Stimulated activated memory B cell treated with anti-CD40 and anti-IgM and Interleukin-4, amounts not matched to agents 10 μg/mL and 1 μg/mL and 100 μg/mL, for 72 hours (primary cell): ENCODE measurements around the gene GINS2.
A peak's percentile ranks its signal among the peaks of the same experiment; 100 is the strongest.

Experiments used
- ATAC-seq: fragments of 150-1000 bp; cut with Tn5 transposase; 2 replicates; pipeline ENCODE4 v1.10.0; 2021
- H3K27ac Mint-ChIP-seq: one replicate; pipeline ENCODE4 v1.8.0; 2022; ENCODE audit warnings: mild to moderate bottlenecking, mixed read lengths
- H3K27me3 Mint-ChIP-seq: one replicate; pipeline ENCODE4 v1.8.0; 2022; ENCODE audit warnings: mixed read lengths
- H3K36me3 Mint-ChIP-seq: one replicate; pipeline ENCODE4 v1.8.0; 2022; ENCODE audit warnings: mixed read lengths
- H3K4me1 Mint-ChIP-seq: one replicate; pipeline ENCODE4 v1.8.0; 2022; ENCODE audit warnings: mixed read lengths
- H3K4me3 Mint-ChIP-seq: one replicate; pipeline ENCODE4 v1.8.0; 2022; ENCODE audit warnings: mild to moderate bottlenecking, moderate library complexity, mixed read lengths
- H3K9me3 Mint-ChIP-seq: one replicate; pipeline ENCODE4 v1.8.0; 2022; ENCODE audit warnings: mixed read lengths

Gene GINS2

DNA sequence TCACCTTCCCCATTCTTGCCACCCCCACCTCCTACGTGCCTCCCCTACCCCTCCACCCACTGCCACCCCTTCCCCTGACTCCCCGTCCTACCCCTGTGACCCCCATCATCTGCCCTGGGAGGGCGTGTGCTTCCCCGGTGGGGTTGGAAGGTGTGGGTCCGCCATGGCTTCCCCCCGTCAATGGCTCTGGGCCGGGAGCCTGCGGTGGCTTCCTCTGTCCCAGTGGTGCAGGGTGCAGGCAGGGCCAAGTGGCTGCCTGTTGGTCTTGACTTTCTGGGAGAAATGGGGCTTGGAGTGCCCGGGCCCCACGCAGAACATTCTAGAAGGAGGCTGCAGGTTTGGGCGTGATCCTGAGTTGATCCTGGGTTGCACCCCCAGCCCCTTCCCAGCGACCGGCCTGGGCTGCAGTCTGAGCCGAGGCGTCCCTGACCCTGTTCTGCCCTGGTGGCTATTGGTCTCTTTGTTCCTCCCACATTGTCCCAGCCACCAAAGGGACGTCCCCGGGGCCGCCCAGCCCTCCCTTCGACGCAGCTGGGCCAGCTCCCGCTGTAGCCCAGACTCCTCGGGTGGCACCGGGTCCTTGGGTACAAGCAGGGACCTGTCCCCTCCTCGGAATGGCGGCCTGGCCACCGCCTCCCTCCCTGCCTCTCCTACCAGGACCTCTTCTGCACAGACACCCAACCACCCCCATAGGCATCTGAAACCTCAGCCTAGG is 49.9 kb downstream of the GINS2 start:
- no peaks in the 10 kb centered on the region for H3K27me3 Mint-ChIP-seq
- H3K9me3 Mint-ChIP-seq, result no peaks in the 10 kb centered on the region
- peaks cover 33% of the 10 kb centered on the region for H3K4me1 Mint-ChIP-seq
- peaks cover 6% of the 10 kb centered on the region for H3K36me3 Mint-ChIP-seq
- H3K27ac Mint-ChIP-seq, result peak overlapping the region; percentile 18
- no peak overlapping the region for H3K4me3 Mint-ChIP-seq
- ATAC-seq, result peak; percentile 10

DNA sequence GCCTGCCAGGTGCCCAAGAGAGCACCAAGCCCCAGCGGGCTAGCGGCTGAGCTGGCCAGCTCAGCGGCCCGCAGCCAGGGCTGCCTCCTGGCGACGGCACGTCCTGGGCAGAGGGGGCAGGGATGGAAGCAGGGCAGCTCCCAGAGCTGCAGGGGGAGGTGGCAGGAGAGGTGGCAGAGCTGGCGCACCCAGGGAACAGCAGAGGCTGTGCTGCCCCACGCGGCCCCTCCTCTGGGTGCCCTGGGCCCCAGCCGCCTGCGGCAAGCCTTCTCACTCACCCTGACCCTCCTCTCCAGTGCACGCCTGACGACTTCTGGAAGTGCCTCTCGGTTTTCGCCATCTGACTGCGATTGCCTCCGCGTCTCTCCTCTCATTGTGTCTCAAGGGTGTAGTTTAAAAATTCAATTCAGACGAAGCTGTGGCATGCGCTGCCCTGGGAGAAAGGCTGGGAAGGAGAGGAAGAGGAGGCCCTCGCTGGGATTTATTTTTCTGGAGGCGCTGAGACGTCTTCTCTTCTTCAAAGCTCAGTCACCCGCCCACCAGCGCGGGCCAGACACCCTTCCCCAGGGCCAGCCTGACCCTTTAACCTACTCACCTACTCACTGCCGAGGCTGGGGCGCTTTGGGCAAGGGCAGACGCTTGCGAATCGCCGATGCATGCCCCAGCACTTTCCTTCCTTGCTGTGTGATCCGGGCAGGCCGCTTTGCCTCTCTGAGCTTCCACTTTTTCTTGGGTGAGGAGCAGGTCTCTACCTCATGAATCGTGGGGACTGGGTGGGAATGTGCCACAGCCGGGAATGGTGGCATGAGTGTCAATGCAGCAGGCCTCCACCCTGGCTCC is 50.7 kb downstream of the GINS2 start:
- Mint-ChIP-seq H3K9me3 (no peaks in the 10 kb centered on the region), H3K4me3 (peak overlapping the region; percentile 18), H3K27ac (peak overlapping the region; percentile 18), H3K4me1 (peaks cover 33% of the 10 kb centered on the region), H3K36me3 (peaks cover 6% of the 10 kb centered on the region), H3K27me3 (no peaks in the 10 kb centered on the region)
- no peak for ATAC-seq

DNA sequence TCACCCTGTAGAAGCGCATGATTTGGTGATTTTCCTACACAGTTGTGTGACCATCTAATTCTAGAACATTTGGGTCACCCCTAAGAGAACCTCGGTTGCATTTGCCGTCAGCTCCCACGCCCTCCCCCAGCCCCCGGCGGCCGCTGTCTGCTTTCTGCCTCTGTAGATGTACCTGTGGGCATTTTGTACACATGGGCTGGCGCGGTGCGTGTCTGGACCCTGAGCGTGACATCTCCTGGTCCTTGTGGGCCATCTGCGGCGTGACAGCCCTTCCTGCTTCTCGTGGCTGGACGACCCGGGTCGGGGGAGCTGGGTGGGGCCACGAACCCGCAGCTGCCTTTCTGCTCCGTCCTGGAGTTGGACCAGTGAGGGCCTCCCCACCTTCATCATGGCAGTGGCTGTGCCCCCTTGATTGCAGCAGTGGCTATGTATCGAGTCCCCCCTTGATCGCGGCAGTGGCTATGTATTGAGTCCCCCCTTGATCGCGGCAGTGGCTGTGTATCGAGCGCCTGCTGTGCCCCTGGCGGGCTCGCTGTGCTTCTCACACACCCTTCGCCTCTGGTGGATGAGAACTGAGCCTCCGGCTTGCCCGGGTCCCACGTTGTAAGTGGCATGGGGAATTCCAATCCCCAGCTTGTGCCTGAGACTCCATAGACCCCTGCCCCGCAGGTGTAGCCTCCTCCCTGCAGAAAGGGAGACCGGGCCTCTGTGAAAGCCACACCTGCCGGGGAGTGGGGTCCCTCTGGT is 51.5 kb downstream of the GINS2 start:
- peaks cover 33% of the 10 kb centered on the region for H3K4me1 Mint-ChIP-seq

DNA sequence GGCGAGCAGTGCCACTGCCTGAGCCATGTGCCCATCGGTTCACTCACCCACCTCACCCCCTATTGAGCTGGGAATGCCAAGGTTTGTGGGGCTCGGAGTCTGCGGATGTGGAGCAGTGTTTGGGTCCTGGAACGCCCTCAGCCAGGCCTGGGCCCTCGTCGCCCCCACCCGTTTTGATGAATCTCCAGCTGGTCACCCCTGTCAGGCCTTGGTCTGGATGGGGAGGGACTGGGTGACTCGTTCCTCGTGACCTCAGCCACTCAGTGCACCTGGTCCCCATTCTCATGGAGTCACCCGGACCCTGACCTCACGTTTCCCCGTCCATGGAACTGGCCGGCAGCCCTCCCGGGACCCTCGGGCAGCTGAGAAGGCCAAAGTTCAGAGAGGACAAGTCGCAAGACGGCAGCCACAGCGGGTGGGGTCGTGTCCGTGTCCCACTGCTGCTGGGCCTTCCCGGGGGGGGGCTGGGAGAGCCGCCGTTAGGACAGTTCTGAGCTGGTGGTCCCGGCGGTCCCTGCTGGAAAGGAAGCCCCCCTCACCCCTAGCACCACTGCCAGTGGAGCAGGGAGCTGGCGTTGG is 52.4 kb downstream of the GINS2 start:
- peaks cover 5% of the 10 kb centered on the region for H3K36me3 Mint-ChIP-seq
- ATAC-seq, result no peak
- no peak overlapping the region for H3K4me3 Mint-ChIP-seq
- H3K27ac Mint-ChIP-seq, result no peak overlapping the region
- no peaks in the 10 kb centered on the region for H3K9me3 Mint-ChIP-seq
- H3K4me1 Mint-ChIP-seq, result peaks cover 32% of the 10 kb centered on the region
- no peaks in the 10 kb centered on the region for H3K27me3 Mint-ChIP-seq

More for the DNA sequence above, 51.5 kb downstream of the GINS2 start:
- Mint-ChIP-seq H3K27ac (no peak overlapping the region), H3K9me3 (no peaks in the 10 kb centered on the region), H3K36me3 (peaks cover 6% of the 10 kb centered on the region), H3K27me3 (no peaks in the 10 kb centered on the region), H3K4me3 (no peak overlapping the region)
- ATAC-seq, result no peak

DNA sequence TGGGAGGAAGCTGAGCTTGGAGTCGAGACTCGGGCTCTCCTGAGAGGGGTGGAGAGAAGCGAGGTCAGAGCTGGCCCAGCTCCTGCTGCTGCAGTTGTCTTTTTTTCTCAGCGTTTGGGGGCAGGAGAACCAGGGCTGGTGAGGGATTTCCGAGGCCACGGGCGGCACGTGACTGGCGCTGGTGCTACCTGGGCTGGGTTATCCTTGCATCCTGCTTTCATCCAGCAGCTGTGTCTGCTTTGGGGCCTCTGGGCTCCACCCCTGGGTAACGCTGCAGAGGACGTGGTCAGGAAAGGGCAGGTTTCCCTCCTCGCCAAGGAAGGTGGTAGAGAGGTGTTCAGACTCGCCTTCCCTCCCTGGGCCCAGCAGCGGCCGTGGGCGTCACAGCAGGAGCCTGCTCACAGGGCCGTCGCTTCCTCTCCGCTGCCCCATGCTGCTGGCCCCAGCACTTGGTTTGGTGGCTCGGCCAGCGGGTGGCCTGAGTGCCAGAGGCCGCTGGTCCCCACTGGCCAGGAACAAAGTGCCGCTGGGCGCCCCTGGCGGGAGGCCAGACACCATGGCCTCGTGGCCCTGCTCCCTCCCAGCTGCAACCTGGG is 53.1 kb downstream of the GINS2 start:
- no peak overlapping the region for H3K27ac Mint-ChIP-seq
- no peak overlapping the region for H3K4me3 Mint-ChIP-seq
- H3K27me3 Mint-ChIP-seq, result no peaks in the 10 kb centered on the region
- no peaks in the 10 kb centered on the region for H3K36me3 Mint-ChIP-seq
- ATAC-seq, result no peak
- no peaks in the 10 kb centered on the region for H3K9me3 Mint-ChIP-seq
- H3K4me1 Mint-ChIP-seq, result peaks cover 27% of the 10 kb centered on the region

DNA sequence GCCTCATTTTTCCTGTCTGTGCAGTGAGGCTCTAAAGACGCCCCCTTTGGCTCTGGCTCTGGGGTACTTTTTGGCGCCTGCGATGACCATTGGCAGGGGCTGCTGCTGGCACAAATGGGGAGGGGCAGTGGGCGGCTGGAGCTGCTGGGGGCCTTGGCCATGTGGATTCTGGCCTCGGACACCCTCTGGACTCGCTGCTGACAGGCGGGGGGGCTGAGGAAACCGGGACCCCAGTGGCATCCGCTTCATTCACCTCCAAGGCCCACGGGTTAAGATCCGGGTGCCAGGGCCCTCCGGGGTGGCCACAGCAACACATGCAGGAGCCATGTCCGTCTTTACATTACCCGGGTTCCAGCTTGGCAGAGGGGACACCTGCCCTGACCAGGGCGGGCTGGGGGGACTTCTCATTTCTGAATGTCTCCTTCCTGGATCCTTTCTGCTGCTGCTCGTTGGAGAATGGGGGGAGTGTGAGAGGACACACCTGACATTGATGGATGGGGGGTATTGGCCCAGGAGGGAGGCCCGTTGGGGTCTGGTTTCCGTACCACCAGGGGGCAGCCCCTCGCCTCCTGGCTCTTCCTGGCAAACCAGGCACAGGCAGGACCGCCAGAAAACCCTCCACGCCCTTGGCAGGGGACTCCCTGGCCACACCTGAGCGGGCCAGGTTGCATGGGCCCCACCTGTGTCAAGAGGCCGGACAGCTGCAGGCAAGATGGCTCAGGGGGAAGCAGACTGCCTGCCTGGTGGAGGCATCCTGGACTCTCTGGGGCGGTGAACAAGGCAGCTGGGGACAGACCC is 53.8 kb downstream of the GINS2 start:
- peaks cover 27% of the 10 kb centered on the region for H3K4me1 Mint-ChIP-seq
- no peak overlapping the region for H3K27ac Mint-ChIP-seq
- H3K4me3 Mint-ChIP-seq, result no peak overlapping the region
- H3K9me3 Mint-ChIP-seq, result no peaks in the 10 kb centered on the region
- no peak for ATAC-seq
- H3K36me3 Mint-ChIP-seq, result peaks cover 4% of the 10 kb centered on the region
- no peaks in the 10 kb centered on the region for H3K27me3 Mint-ChIP-seq

DNA sequence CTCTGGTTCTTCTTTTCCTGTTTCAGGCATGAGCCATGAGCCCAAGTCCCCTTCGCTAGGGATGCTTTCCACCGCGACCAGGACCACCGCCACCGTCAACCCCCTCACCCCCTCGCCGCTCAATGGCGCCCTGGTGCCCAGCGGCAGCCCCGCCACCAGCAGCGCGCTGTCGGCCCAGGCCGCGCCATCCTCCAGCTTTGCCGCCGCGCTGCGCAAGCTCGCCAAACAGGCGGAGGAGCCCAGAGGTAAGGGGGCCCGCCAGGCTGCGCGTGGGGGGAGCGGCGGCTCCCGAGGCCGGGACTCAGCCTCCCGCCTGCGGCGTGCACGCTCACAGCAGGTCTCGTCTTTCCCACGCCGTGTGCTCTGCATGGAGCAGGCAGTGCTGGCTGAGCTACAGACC is 54.9 kb downstream of the GINS2 start:
- Mint-ChIP-seq H3K36me3 (peaks cover 15% of the 10 kb centered on the region), H3K4me1 (peaks cover 30% of the 10 kb centered on the region), H3K4me3 (no peak overlapping the region), H3K27me3 (no peaks in the 10 kb centered on the region), H3K27ac (no peak overlapping the region), H3K9me3 (no peaks in the 10 kb centered on the region)
- ATAC-seq, result no peak

DNA sequence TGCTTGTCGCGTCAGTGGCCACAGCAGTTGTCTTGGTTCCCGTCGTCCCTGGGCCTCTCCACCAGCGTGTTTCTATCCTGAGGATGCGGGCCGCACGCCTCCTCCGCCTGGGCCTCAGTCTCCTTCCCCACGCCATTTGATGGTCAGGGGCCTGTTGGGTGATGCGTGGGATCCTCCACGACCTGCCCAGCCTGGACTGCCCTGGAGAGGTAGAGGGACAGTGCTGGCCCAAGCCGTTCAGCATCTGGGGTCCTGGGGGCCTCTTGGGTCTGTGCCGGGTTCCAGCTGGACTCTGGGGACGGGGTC is 55.4 kb downstream of the GINS2 start:
- peaks cover 30% of the 10 kb centered on the region for H3K4me1 Mint-ChIP-seq
- no peak overlapping the region for H3K4me3 Mint-ChIP-seq
- H3K9me3 Mint-ChIP-seq, result no peaks in the 10 kb centered on the region
- H3K36me3 Mint-ChIP-seq, result peaks cover 20% of the 10 kb centered on the region
- H3K27me3 Mint-ChIP-seq, result no peaks in the 10 kb centered on the region
- H3K27ac Mint-ChIP-seq, result no peak overlapping the region
- ATAC-seq, result no peak

DNA sequence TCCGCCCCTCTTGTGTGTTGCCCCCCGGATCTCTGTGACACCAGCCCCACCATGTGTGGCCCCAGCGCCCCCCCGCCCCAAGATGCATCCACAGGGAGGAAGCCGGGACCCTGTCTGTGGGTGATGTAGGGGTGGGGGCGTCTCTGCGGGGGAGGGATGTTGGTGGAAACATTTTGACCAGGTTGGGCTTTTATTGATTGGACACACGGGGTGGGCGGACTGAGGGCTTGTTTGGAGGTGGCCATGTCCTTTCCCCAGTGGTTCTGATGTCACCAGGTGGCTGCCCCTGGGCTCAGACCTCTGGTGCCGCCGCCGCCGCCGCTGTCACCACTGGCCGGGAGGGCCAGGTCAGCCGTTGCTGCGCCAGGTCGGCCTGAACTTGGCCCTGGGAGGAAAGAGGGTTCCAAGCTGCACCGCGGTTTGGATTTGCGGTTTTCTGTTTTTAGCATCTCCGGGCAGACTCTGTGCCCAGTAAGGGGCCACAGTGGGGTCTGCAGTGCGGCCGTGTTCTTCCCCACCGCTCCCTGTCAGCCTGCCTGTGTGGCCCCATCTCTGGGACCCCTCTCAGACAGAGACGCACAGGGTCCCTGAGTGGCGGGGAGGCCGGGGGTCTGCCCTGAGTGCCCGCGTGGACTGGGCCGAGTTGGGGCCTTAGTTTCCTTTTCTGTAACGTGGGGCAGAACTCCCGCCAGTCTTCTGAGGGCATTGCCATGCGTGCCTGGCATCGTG is 55.9 kb downstream of the GINS2 start:
- Mint-ChIP-seq H3K9me3 (no peaks in the 10 kb centered on the region), H3K4me1 (peaks cover 28% of the 10 kb centered on the region), H3K36me3 (peaks cover 22% of the 10 kb centered on the region), H3K27me3 (no peaks in the 10 kb centered on the region), H3K27ac (no peak overlapping the region), H3K4me3 (no peak overlapping the region)
- ATAC-seq, result no peak

DNA sequence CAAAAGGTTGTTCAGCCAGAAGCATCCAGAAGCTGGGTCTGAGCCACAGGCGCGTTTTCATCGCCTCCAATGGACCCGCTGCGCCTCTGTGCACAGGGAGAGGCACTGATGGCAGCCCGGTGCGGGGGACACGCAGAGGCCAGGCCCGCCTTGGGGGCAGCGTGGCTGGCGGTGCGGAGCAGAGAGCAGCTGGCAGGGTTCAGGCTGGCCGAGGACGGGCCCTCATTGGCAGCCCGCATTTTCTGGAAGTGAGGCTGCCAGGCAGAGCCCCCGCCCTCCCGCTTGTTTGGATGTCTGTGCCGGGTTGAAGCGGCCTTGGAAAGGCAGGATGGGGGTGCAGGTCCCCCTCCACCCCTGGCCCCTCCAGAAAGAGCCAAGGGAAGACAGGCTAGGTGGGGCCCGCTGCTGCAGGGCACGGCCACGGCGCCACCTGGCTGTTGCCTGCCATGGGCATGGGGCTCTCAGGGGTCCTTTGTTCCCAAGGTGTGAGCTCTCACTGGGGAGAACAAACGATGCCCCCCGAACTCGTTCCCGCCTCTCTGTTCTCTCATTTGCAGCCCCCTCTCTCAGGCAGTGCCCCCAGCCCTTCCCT is 56.9 kb downstream of the GINS2 start:
- Mint-ChIP-seq H3K4me3 (no peak overlapping the region), H3K4me1 (peaks cover 33% of the 10 kb centered on the region), H3K36me3 (peaks cover 22% of the 10 kb centered on the region), H3K27ac (no peak overlapping the region), H3K9me3 (no peaks in the 10 kb centered on the region), H3K27me3 (no peaks in the 10 kb centered on the region)
- ATAC-seq, result no peak

DNA sequence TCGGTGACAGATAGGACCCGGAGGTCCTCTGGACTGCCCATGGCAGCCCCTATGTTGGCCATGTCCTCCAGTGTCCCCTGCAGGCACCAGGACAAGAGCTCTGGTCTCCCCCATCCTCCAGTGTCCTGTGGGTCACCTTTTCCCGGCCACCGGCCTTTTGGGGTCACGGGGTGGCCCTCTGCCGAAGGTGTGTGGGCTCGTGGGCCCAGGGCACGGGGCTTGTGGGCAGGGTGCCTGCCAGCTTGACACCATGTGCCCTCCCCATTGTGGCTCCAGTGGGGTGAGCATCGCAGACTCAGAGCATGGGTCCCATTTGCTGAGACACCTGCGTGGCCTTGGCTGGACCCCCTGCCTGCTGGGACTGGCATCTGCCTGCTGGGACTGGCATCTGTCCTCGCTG is 57.5 kb downstream of the GINS2 start:
- H3K9me3 Mint-ChIP-seq, result no peaks in the 10 kb centered on the region
- H3K27ac Mint-ChIP-seq, result no peak overlapping the region
- no peak overlapping the region for H3K4me3 Mint-ChIP-seq
- peaks cover 39% of the 10 kb centered on the region for H3K4me1 Mint-ChIP-seq
- no peak for ATAC-seq
- no peaks in the 10 kb centered on the region for H3K27me3 Mint-ChIP-seq
- peaks cover 22% of the 10 kb centered on the region for H3K36me3 Mint-ChIP-seq

DNA sequence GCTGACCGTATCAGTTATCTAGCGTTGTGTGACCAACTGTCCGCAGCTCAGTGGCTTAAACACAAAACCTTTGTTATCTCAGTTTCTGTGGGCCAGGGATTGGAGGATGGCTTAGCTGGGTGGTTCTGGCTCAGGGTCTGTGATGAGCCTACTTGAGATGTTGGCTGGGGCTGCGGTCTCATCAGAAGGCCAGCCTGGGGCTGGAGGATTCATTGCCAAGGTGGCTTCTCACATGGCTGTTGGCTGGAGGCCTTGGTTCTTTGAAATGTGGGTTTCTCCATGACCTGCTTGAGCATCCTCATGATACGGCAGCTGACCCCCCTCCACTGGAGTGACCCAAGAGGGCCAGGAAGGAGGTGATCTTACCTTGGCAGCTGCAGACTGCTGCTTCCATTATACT is 58.9 kb downstream of the GINS2 start:
- Mint-ChIP-seq H3K9me3 (no peaks in the 10 kb centered on the region), H3K27me3 (no peaks in the 10 kb centered on the region), H3K4me3 (no peak overlapping the region), H3K4me1 (peaks cover 45% of the 10 kb centered on the region), H3K36me3 (peaks cover 28% of the 10 kb centered on the region), H3K27ac (no peak overlapping the region)
- ATAC-seq, result no peak

DNA sequence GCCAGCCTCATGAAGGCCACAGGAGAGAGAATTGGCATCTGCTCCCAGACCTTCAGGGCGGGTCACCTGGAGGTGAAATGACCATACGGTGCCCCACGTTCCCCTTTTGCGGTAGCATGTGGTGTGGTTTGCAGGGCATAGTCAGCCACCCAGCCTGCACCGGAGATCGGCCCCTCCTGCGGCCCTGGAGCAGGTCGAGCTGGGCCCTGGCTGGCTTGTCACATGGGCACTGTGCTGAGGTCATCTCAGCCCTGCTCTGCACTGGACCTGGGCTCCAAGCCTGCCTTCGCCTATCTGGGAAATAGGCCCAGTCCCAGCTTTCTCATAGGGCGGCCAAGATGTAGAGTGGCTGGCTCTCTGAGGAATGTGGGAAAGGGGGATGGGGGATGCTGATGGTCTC is 59.4 kb downstream of the GINS2 start:
- no peak for ATAC-seq
- H3K4me3 Mint-ChIP-seq, result no peak overlapping the region
- H3K36me3 Mint-ChIP-seq, result peaks cover 28% of the 10 kb centered on the region
- no peaks in the 10 kb centered on the region for H3K9me3 Mint-ChIP-seq
- peak overlapping the region; percentile 19 for H3K27ac Mint-ChIP-seq
- no peaks in the 10 kb centered on the region for H3K27me3 Mint-ChIP-seq
- peaks cover 46% of the 10 kb centered on the region for H3K4me1 Mint-ChIP-seq

DNA sequence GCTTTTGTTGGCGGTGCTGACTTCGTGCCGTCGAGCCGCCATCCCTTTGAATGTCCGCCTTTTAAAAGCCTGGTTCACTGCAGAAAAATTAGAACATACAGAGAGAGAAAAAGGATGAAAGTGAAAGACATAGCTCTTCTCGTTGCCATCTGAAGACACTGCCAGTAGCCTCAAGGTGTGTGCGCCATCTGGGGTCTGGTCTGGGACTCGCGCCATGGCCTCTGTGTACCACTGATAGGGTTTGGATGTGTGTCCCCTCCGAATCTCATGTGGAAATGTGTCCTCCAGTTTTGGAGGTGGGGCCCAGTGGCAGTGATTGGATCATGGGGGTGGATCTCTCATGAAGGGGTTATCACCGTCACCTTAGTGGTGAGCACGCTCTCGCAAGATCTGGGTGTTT is 60.1 kb downstream of the GINS2 start:
- H3K36me3 Mint-ChIP-seq, result peaks cover 28% of the 10 kb centered on the region
- peak overlapping the region; percentile 19 for H3K27ac Mint-ChIP-seq
- H3K4me1 Mint-ChIP-seq, result peaks cover 47% of the 10 kb centered on the region
- ATAC-seq, result no peak
- no peaks in the 10 kb centered on the region for H3K9me3 Mint-ChIP-seq
- no peaks in the 10 kb centered on the region for H3K27me3 Mint-ChIP-seq
- H3K4me3 Mint-ChIP-seq, result no peak overlapping the region
